ENCODE results near the gene EIF2S3.

EIF2S3 gene

GRCh38 chrX:24079411-24079810, 24.7 kb downstream of the EIF2S3 start:
- TF ChIP-seq CTCF (IDR thresholded peaks at IDR 0.05): no peak

GRCh38 chrX:24080704-24081103, 25.9 kb downstream of the EIF2S3 start:
- TF ChIP-seq CTCF (IDR thresholded peaks at IDR 0.05): no peak

- peak; percentile 50 for TF ChIP-seq CTCF (IDR thresholded peaks at IDR 0.05)
Measured at GRCh38 chrX:24081661-24082154, 27.0 kb downstream of the EIF2S3 start.

- TF ChIP-seq CTCF (IDR thresholded peaks at IDR 0.05): no peak
Measured at GRCh38 chrX:24082447-24082846, 27.7 kb downstream of the EIF2S3 start.

GRCh38 chrX:24085101-24085500, 30.3 kb downstream of the EIF2S3 start:
- TF ChIP-seq CTCF (IDR thresholded peaks at IDR 0.05): no peak

GRCh38 chrX:24090300-24091200, 35.8 kb downstream of the EIF2S3 start:
- TF ChIP-seq CTCF (IDR thresholded peaks at IDR 0.05): no peak

GRCh38 chrX:24093746-24094145, 39.0 kb downstream of the EIF2S3 start:
- no peak for TF ChIP-seq CTCF (IDR thresholded peaks at IDR 0.05)
